Calu3 (cell line): Measurements from ENCODE around the gene MRTO4. TPM values are rescaled to one million over a fixed set of nuclear protein-coding genes. Genes with fewer than 3 reads are reported as not detected.
"Not testable (repeated sequence)": the region's sequence is repeated elsewhere in the genome, so short reads cannot be mapped to it uniquely, and the experiment has no call there.

Source experiments
- BruUV-seq: library from RNA; stranded (reverse); fragments of 400-500 nt; replicated peaks from 2 replicates; lab custom pipeline; 2021; lab: Mats Ljungman, UMichigan
- CTCF ChIA-PET: fragments of 300-600 bp; sonication (Branson Sonifier 250); formaldehyde crosslinking; loops from one replicate; lab custom pipeline; 2022; ENCODE audit warnings: antibody characterized with exemption; lab: Charles Lee
- DNase-seq: peaks from one replicate; pipeline ENCODE4 v3.0.0; 2022
- H3K27ac Mint-ChIP-seq: one replicate; pipeline ENCODE4 v1.8.0; 2022; ENCODE audit warnings: mixed read lengths; ENCODE audit not compliant: unreplicated experiment
- H3K27me3 Mint-ChIP-seq: one replicate; pipeline ENCODE4 v1.8.0; 2022; ENCODE audit warnings: mixed read lengths; ENCODE audit not compliant: unreplicated experiment
- H3K36me3 Mint-ChIP-seq: one replicate; pipeline ENCODE4 v1.8.0; 2022; ENCODE audit warnings: mild to moderate bottlenecking, moderate library complexity, mixed read lengths; ENCODE audit not compliant: insufficient read depth, unreplicated experiment
- H3K4me1 Mint-ChIP-seq: one replicate; pipeline ENCODE4 v1.8.0; 2022; ENCODE audit warnings: mild to moderate bottlenecking, low read depth, mixed read lengths; ENCODE audit not compliant: unreplicated experiment
- H3K4me3 Mint-ChIP-seq: one replicate; pipeline ENCODE4 v1.8.0; 2022; ENCODE audit warnings: mild to moderate bottlenecking, low read depth, moderate library complexity, mixed read lengths; ENCODE audit not compliant: unreplicated experiment
- H3K9me3 Mint-ChIP-seq: one replicate; pipeline ENCODE4 v1.8.0; 2022; ENCODE audit warnings: low read depth, mixed read lengths; ENCODE audit not compliant: unreplicated experiment
- intact Hi-C: fragments of 100-400 bp; cut with micrococcal nuclease; formaldehyde crosslinking; loops from one replicate; pipeline ENCODE4 v1.10.0; 2022; ENCODE audit not compliant: unreplicated experiment
- total RNA-seq: library from RNA; stranded (reverse); gene quantifications from 2 replicates; pipeline ENCODE4 v1.2.3, GENCODE V29; 2022
- TF ChIP-seq, protein P1 (sequence below): fragments of 200-600 bp; IDR thresholded peaks from one replicate; pipeline ENCODE4 v1.8.0; 2022; ENCODE audit warnings: antibody characterized with exemption; ENCODE audit not compliant: unreplicated experiment

Gene MRTO4
- total RNA-seq, 1 experiment from 2014 or later, result 37.0 TPM

DNA sequence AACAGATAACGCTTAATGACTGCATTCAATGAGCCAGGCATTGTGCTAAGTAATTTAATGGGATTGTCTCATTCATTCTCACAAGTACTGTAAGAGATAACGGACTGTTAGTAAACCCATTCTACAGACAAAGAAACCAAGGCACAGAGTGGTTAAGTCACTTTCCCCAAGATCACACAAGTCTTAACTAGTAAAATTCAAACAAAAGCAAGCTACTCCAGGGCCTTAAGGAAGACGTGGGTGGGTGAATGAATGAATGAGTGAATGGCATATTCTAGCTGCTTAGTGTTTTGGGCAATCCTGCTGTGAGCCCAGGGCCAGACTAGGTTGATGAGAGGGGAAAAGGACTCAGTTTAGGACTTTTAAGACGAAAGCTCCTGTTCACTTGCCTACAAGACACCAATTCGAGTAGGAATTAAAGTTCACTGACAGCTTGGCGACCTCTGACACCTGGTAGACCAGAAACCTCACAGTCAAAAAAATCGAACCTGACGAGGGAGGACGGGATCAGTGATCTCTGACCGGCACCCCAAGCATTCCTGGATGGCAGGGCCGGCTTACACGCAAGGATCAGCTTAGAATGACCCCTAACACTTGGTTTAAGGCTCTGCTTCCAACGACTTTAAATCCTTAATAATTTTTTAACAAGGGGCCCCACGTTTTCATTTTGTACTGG, 838 bp upstream of the MRTO4 start:
- Mint-ChIP-seq H3K4me3 (peak overlapping the region; percentile 89), H3K9me3 (no peaks in the 10 kb centered on the region), H3K4me1 (peaks cover 12% of the 10 kb centered on the region), H3K27ac (peak overlapping the region; percentile 81), H3K27me3 (no peaks in the 10 kb centered on the region), H3K36me3 (peaks cover 44% of the 10 kb centered on the region)
- TF ChIP-seq, protein P1, sequence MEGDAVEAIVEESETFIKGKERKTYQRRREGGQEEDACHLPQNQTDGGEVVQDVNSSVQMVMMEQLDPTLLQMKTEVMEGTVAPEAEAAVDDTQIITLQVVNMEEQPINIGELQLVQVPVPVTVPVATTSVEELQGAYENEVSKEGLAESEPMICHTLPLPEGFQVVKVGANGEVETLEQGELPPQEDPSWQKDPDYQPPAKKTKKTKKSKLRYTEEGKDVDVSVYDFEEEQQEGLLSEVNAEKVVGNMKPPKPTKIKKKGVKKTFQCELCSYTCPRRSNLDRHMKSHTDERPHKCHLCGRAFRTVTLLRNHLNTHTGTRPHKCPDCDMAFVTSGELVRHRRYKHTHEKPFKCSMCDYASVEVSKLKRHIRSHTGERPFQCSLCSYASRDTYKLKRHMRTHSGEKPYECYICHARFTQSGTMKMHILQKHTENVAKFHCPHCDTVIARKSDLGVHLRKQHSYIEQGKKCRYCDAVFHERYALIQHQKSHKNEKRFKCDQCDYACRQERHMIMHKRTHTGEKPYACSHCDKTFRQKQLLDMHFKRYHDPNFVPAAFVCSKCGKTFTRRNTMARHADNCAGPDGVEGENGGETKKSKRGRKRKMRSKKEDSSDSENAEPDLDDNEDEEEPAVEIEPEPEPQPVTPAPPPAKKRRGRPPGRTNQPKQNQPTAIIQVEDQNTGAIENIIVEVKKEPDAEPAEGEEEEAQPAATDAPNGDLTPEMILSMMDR, result no peak
- DNase-seq, result no peak
- BruUV-seq, result TSS peak; percentile 70
- intact Hi-C loops, result no loop called here
- CTCF ChIA-PET, result no interaction called here

GRCh38 chr1:19254416-19254815, 2.8 kb downstream of the MRTO4 start:
- no peaks in the 10 kb centered on the region for H3K9me3 Mint-ChIP-seq
- peaks cover 70% of the 10 kb centered on the region for H3K36me3 Mint-ChIP-seq
- TF ChIP-seq, protein P1, result no peak
- BruUV-seq, result no TSS peak
- no peak overlapping the region for H3K4me3 Mint-ChIP-seq
- DNase-seq, result no peak
- no peaks in the 10 kb centered on the region for H3K27me3 Mint-ChIP-seq
- peaks cover 12% of the 10 kb centered on the region for H3K4me1 Mint-ChIP-seq
- H3K27ac Mint-ChIP-seq, result no peak overlapping the region
- intact Hi-C loops, result no loop called here
- CTCF ChIA-PET, result no interaction called here

- BruUV-seq, result no TSS peak
- H3K27me3 Mint-ChIP-seq, result no peaks in the 10 kb centered on the region
- intact Hi-C loops, result no loop called here
- no peak for DNase-seq
- no peak overlapping the region for H3K27ac Mint-ChIP-seq
- no peaks in the 10 kb centered on the region for H3K9me3 Mint-ChIP-seq
- CTCF ChIA-PET, result no interaction called here
- H3K36me3 Mint-ChIP-seq, result peaks cover 75% of the 10 kb centered on the region
- TF ChIP-seq, protein P1, result no peak
- peaks cover 12% of the 10 kb centered on the region for H3K4me1 Mint-ChIP-seq
- no peak overlapping the region for H3K4me3 Mint-ChIP-seq
Measured at GRCh38 chr1:19255288-19255687, 3.7 kb downstream of the MRTO4 start.

GRCh38 chr1:19256301-19256700, 4.7 kb downstream of the MRTO4 start:
- H3K27me3 Mint-ChIP-seq, CTCF ChIA-PET, H3K4me3 Mint-ChIP-seq, H3K27ac Mint-ChIP-seq, BruUV-seq, DNase-seq, intact Hi-C loops, H3K9me3 Mint-ChIP-seq: not testable (repeated sequence)
- Mint-ChIP-seq H3K4me1 (peaks cover 12% of the 10 kb centered on the region), H3K36me3 (peaks cover 76% of the 10 kb centered on the region)

DNA sequence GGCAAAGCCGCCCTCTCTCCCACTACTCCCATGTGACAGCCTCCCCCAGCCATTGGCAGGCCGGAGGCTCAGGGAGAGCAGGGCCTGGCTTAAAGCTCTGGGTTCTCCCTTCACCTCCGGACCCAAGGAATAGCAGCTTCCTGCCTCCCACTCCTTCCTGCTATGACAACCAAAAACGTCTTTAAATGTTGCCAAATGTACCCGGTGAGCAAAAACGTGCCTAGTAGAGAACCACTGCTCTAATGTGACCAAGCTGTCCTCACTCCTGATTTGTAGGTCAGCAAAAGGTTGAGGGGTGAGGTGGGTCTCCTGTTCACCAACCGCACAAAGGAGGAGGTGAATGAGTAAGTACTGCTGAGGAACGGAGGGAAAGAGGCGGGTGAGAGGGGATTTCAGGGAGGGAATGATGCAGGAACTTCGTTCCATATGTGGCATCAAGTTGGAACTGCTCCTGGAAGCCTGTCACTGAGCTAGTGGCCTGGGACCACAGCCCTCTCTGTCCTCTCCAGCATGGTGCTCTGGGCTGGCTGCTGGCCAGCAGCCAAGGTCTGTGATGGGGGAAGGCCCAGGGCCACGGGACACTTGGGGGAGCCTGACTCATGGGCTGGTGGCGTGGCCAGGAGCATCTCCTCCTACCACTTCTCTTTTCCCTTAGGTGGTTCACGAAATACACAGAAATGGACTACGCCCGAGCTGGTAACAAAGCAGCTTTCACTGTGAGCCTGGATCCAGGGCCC, 5.7 kb downstream of the MRTO4 start:
- CTCF ChIA-PET, result interaction anchor here (0.5 kb wide), 1 partner anchor 123 kb away, joined by 3 read pairs; no protein-coding TSS in a partner anchor
- Mint-ChIP-seq H3K27me3 (no peaks in the 10 kb centered on the region), H3K9me3 (no peaks in the 10 kb centered on the region), H3K27ac (no peak overlapping the region), H3K36me3 (peaks cover 68% of the 10 kb centered on the region), H3K4me1 (peaks cover 12% of the 10 kb centered on the region), H3K4me3 (no peak overlapping the region)
- no peak for DNase-seq
- TF ChIP-seq, protein P1, result no peak
- BruUV-seq, result no TSS peak
- intact Hi-C loops, result no loop called here
